Uterus (tissue), 2 donors: ENCODE data around the gene RET.

Experiments used
- POLR2A ChIP-seq, 2 donors: fragments of 450-650 bp; IDR thresholded peaks; one replicate each; pipeline ENCODE4 v1.6.1; 2016; ENCODE audit warnings: antibody characterized with exemption in 2 of 2, mild to moderate bottlenecking in 1 of 2, moderate library complexity in 1 of 2
- TF ChIP-seq, protein P1 (sequence below), 4 experiments: fragments of 200-600 bp in 2 of 4; fragments of 450-650 bp in 2 of 4; sonication (generic) in 2 of 4; IDR thresholded peaks; one replicate each; pipeline ENCODE4 v1.5.1; 2016 to 2019; ENCODE audit warnings: antibody characterized with exemption in 4 of 4, mild to moderate bottlenecking in 2 of 4, moderate library complexity in 1 of 4

GRCh38 chr10:43128331-43128730 lies 51.5 kb downstream of the RET start:
- TF ChIP-seq POLR2A (IDR thresholded peaks at IDR 0.05), result no peak
- TF ChIP-seq, protein P1, sequence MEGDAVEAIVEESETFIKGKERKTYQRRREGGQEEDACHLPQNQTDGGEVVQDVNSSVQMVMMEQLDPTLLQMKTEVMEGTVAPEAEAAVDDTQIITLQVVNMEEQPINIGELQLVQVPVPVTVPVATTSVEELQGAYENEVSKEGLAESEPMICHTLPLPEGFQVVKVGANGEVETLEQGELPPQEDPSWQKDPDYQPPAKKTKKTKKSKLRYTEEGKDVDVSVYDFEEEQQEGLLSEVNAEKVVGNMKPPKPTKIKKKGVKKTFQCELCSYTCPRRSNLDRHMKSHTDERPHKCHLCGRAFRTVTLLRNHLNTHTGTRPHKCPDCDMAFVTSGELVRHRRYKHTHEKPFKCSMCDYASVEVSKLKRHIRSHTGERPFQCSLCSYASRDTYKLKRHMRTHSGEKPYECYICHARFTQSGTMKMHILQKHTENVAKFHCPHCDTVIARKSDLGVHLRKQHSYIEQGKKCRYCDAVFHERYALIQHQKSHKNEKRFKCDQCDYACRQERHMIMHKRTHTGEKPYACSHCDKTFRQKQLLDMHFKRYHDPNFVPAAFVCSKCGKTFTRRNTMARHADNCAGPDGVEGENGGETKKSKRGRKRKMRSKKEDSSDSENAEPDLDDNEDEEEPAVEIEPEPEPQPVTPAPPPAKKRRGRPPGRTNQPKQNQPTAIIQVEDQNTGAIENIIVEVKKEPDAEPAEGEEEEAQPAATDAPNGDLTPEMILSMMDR (IDR thresholded peaks at IDR 0.05), result no peak
